Endothelial cell of umbilical vein (primary cell): ENCODE results near the gene EGR4.

Experiments used
- CTCF ChIP-seq, 2 donors: IDR thresholded peaks; 1 replicate in 1 of 2; 2 replicates in 1 of 2; pipeline ENCODE4 v1.5.1; 2011; ENCODE audit warnings: low read length in 2 of 2, mild to moderate bottlenecking in 2 of 2, moderate library complexity in 2 of 2, control low read depth in 1 of 2, inconsistent platforms in 1 of 2, low read depth in 1 of 2; ENCODE audit not compliant: insufficient read depth in 1 of 2; ENCODE audit errors: extremely low read depth in 1 of 2
- FOS ChIP-seq: IDR thresholded peaks from 2 replicates; pipeline ENCODE4 v1.6.1; 2011; ENCODE audit warnings: mild to moderate bottlenecking, low read length, moderate library complexity, borderline replicate concordance; ENCODE audit not compliant: insufficient read depth
- POLR2A ChIP-seq: IDR thresholded peaks from 2 replicates; pipeline ENCODE4 v1.6.1; 2012; ENCODE audit warnings: low read depth, mild to moderate bottlenecking, control low read depth, low read length

- no peak for TF ChIP-seq CTCF (IDR thresholded peaks at IDR 0.05; ENCODE audit: extremely low read depth in 1 of 2, insufficient read depth in 1 of 2, low read depth in 1 of 2, low read length in 2 of 2)
- TF ChIP-seq FOS: no peak
- no peak for TF ChIP-seq POLR2A
Measured at GRCh38 chr2:73246850-73247249, 46.5 kb downstream of the EGR4 start.
